NB4 (cell line): Measurements from ENCODE around the gene MGMT.

Experiments
- DNase-seq: peaks from one replicate; pipeline ENCODE4 v3.0.0; 2010; ENCODE audit warnings: low read depth
- H3K4me3 ChIP-seq: one replicate; pipeline ENCODE4 v1.5.1; 2011; ENCODE audit warnings: mild to moderate bottlenecking, low read depth, low read length, moderate library complexity
- MAX ChIP-seq: IDR thresholded peaks from 2 replicates; pipeline ENCODE4 v1.6.1; 2011; ENCODE audit warnings: low read depth, low read length
- MYC ChIP-seq: IDR thresholded peaks from 2 replicates; pipeline ENCODE4 v1.6.1; 2011; ENCODE audit warnings: low read depth, low read length
- POLR2A ChIP-seq: IDR thresholded peaks from 2 replicates; pipeline ENCODE4 v1.6.1; 2011; ENCODE audit warnings: mild to moderate bottlenecking; ENCODE audit not compliant: insufficient read length; ENCODE audit errors: extremely low read depth
- TF ChIP-seq, protein P1 (sequence below): IDR thresholded peaks from one replicate; pipeline ENCODE4 v1.5.1; 2012; ENCODE audit warnings: low read depth, low read length

MGMT gene

GRCh38 chr10:129586898-129587443, 119.9 kb downstream of the MGMT start:
- DNase-seq, result peak; percentile 15
- no peak overlapping the region for H3K4me3 ChIP-seq
- TF ChIP-seq, protein P1, sequence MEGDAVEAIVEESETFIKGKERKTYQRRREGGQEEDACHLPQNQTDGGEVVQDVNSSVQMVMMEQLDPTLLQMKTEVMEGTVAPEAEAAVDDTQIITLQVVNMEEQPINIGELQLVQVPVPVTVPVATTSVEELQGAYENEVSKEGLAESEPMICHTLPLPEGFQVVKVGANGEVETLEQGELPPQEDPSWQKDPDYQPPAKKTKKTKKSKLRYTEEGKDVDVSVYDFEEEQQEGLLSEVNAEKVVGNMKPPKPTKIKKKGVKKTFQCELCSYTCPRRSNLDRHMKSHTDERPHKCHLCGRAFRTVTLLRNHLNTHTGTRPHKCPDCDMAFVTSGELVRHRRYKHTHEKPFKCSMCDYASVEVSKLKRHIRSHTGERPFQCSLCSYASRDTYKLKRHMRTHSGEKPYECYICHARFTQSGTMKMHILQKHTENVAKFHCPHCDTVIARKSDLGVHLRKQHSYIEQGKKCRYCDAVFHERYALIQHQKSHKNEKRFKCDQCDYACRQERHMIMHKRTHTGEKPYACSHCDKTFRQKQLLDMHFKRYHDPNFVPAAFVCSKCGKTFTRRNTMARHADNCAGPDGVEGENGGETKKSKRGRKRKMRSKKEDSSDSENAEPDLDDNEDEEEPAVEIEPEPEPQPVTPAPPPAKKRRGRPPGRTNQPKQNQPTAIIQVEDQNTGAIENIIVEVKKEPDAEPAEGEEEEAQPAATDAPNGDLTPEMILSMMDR, result no peak
- TF ChIP-seq MYC (no peak), POLR2A (no peak)

DNA sequence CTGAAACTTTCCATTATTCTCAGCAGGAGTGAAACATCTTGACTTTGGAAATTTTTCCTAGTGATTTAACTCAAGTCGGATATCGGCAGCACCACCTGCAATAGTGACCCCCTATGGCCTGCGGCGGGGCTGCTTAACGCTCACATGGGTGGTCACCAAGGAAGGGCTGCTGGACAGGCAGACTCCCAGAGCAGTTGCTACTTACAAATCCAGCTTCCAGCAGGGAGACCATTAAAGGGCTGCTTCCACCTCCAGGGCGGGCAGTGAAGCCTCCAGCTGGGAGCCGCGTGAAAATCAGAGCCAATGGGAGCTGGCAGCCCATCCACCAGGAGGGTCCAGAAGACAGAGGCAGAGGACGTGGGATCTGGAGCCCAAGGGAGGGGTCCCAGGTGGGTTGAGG, 122.5 kb downstream of the MGMT start:
- TF ChIP-seq POLR2A (no peak), MAX (no peak), MYC (no peak)
- TF ChIP-seq, protein P1, result no peak
- no peak overlapping the region for H3K4me3 ChIP-seq
- no peak for DNase-seq

DNA sequence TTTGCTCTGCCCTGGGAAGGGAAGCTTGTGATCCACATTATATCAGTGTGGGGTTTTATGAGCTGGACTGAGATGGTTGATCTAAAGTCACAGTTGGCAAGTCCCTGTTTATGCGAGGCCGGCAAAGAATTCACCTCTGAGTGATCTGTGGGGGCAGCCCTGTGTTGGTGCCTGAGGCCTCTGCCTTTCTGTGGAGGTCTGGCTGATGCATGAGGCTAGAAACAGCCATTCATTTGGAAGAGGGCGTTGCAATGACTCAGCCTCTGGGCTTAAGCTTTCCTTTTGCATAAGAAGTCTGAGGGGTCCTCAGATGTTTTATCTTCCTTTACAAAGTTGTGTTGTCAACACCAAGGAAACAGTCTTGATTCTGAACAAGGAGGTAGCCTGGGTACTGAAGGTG, 126.9 kb downstream of the MGMT start:
- no peak overlapping the region for H3K4me3 ChIP-seq
- DNase-seq, result no peak
- TF ChIP-seq POLR2A (no peak), MYC (no peak), MAX (no peak)
- TF ChIP-seq, protein P1, result no peak

GRCh38 chr10:129594811-129595210, 127.8 kb downstream of the MGMT start:
- no peak overlapping the region for H3K4me3 ChIP-seq
- DNase-seq, result no peak
- no peak for TF ChIP-seq POLR2A
- TF ChIP-seq, protein P1, result no peak

DNA sequence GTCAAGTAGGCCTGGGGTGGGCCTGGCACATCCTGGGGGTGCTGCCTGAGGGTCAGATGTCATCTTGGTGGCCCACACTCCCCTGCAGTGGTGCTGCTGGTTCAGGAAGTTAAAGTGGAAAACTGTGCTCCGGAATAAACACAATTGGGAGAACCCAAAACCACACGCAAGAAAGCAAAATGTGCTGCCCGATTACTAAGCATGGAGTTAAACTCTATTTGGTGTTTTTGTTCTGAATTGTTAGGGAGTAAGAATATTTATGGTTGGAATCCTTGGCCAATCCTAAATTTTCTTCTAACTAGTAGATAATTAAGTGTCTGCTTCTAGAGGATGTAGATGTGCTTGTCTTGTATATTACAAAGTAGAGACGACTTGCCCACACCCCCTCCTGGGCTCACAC, 131.4 kb downstream of the MGMT start:
- no peak overlapping the region for H3K4me3 ChIP-seq
- DNase-seq, result no peak
- TF ChIP-seq MYC (no peak), MAX (no peak), POLR2A (no peak)
- TF ChIP-seq, protein P1, result no peak

GRCh38 chr10:129599160-129599559, 132.1 kb downstream of the MGMT start:
- no peak for DNase-seq
- TF ChIP-seq, protein P1, result no peak
- TF ChIP-seq MYC (no peak), POLR2A (no peak), MAX (no peak)
- H3K4me3 ChIP-seq, result no peak overlapping the region
